GM12873 (cell line): ENCODE measurements around the gene SCN4A.

Experiments used
- CTCF ChIP-seq: IDR thresholded peaks from 2 replicates; pipeline ENCODE4 v1.5.1; 2012; ENCODE audit warnings: low read depth, mild to moderate bottlenecking, moderate library complexity, low read length, control low read depth; ENCODE audit not compliant: insufficient read depth; ENCODE audit errors: missing control alignments

Gene SCN4A

DNA sequence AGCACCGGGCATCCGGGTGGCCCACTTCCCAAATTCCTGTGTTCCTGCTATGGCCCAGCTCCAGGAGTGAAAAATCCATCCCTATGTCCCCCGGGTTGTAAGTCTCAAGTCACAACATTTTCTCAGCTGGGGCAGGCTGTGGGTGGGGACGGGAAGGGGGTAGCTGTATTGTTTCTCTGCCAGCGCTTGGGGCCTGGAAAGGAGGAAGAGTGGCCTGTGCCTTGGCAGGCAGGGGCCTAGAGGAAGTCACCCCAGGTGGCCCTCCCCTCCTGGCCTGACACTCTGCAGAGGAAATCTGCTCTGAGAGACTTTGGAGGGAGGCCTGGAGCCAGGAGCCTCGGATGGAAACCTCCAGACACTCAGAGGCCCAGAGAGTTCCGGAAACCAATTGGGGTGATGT, 10.6 kb upstream of the SCN4A start:
- no peak for TF ChIP-seq CTCF

- no peak for TF ChIP-seq CTCF
Measured at GRCh38 chr17:63978272-63979200, 5.8 kb upstream of the SCN4A start.

GRCh38 chr17:63976702-63977101, 4.0 kb upstream of the SCN4A start:
- TF ChIP-seq CTCF: no peak

DNA sequence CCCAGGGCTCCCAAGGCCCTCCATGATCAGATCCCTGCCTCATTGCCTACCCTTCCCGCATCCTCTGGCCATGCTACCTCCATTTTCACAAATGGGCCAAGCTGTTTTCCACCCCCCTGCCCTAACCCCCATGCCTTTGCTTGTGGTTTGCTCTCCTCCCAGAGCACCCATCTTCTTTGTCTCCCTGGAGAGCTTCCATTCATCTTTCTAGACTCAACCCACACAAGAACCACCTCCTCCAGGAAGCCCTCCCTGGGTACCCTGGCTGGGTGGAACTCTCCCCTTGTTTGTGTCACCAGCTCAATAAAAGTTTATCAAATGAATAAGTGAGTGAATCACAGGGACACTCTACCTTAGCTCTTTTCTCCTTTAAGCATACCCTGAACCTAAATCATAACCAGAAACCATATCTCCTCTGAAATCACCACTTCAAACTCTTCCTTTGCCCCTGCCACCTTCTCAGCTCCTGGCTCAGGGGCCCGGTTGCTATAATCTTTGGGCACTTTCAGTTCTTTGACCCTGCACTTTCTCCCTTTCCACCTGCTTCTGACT, 2.9 kb upstream of the SCN4A start:
- TF ChIP-seq CTCF: no peak

- no peak for TF ChIP-seq CTCF
Measured at GRCh38 chr17:63974594-63975192, 2.0 kb upstream of the SCN4A start.

- no peak for TF ChIP-seq CTCF
Measured at GRCh38 chr17:63973930-63974593, 1.3 kb upstream of the SCN4A start.

- no peak for TF ChIP-seq CTCF
Measured at GRCh38 chr17:63973247-63973646, 529 bp upstream of the SCN4A start.
